HG03469 (cell line): ENCODE measurements around the gene POLR2E.

ENCODE experiments used
- ATAC-seq: cut with Tn5 transposase; IDR thresholded peaks from one replicate; pipeline ENCODE4 v1.9.1; 2021; ENCODE audit warnings: mild to moderate bottlenecking, moderate library complexity, moderate number of reproducible peaks; ENCODE audit not compliant: unreplicated experiment

POLR2E gene

DNA sequence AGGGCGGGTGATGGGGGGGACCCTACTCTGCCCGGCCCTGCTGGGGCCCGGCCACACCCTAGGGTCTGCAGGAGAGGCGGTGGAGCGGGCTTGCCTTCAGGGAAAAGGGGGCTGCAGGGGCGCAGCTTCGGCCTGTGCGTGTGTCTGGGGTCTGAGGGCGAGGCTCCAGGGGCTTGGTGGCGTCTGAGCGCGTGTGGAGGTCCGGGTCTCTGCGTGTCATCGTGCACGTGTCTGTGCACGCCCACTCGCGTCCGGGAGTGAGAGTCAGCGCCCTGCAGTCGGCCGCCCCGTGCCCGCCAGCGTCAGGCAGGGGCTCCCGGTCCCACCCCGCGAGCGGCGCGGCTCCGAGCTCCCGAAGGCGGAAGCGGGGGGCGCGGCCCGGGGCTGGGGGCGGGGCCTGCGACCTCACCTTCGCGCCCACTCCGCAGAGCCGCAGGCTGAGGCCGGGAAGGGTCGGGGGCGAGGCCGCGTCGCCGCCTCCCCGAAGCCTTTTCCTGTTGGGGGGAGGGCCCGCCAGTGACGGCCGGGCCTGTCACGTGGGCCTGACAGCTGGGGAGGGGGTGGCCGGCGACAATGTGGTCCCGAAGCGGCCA lies 28.3 kb downstream of the POLR2E start, which contains the start of gene ARHGAP45:
ARHGAP45 (plus strand) TSS at position 420 of the 593 bp plus-strand sequence. CDS start 239 bp downstream, outside the sequence.
- ATAC-seq, result no peak

DNA sequence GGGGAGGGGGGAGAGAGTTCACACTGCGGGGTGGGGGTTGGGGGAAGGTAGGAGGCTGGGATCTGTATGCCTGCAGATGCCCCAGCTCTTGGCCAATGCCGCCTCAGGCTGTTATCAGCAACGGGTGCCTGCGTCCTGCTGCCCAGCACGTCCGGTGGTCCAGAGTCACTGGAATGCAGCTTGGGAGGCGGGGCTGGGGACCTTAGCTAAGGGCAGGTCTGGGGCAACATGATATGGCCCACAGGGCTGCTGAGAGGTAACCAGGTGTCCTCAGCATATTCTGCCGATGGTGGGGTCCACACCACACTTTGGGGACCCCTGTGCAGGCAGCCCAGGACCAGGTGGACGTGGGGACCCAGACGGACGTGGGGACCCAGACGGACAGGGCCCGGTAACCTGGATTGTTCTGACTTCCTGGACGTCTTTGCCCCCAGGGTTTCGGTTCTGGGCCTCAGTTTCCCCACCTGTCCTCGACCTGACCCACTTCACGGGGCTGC lies 28.9 kb downstream of the POLR2E start:
- no peak for ATAC-seq

GRCh38 chr19:1065606-1066109 lies 29.5 kb downstream of the POLR2E start:
- ATAC-seq, result no peak

DNA sequence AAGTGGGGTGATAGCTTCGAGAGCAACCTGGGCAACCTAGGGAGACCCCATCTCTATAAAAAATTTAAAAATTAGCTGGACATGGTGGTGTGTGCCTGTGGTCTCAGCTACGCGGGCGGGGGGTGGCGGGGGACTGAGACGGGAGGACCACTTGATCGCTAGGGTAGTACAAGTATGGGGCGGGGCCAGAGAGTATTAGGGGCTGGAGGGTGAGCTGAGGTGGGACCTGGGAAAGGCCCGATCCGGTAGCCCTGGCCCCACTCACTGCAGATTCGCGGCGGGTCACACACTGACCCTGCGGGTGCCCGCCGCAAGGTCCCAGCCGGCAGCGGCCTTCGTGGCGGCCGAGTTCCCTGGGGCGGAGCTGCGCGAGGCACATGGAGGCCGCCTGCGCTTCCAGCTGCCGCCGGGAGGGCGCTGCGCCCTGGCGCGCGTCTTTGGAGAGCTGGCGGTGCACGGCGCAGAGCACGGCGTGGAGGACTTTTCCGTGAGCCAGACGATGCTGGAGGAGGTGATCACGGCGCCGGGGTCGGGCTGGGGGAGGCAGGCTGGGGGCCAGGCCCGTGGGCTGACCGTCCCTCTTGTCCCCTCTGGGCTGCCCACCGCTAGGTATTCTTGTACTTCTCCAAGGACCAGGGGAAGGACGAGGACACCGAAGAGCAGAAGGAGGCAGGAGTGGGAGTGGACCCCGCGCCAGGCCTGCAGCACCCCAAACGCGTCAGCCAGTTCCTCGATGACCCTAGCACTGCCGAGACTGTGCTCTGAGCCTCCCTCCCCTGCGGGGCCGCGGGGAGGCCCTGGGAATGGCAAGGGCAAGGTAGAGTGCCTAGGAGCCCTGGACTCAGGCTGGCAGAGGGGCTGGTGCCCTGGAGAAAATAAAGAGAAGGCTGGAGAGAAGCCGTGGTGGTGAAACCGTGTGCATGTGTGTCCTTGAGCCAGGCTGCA lies 30.2 kb downstream of the POLR2E start:
- ATAC-seq, result no peak

- no peak for ATAC-seq
Observed at GRCh38 chr19:1063909-1064660, 31.1 kb downstream of the POLR2E start.

DNA sequence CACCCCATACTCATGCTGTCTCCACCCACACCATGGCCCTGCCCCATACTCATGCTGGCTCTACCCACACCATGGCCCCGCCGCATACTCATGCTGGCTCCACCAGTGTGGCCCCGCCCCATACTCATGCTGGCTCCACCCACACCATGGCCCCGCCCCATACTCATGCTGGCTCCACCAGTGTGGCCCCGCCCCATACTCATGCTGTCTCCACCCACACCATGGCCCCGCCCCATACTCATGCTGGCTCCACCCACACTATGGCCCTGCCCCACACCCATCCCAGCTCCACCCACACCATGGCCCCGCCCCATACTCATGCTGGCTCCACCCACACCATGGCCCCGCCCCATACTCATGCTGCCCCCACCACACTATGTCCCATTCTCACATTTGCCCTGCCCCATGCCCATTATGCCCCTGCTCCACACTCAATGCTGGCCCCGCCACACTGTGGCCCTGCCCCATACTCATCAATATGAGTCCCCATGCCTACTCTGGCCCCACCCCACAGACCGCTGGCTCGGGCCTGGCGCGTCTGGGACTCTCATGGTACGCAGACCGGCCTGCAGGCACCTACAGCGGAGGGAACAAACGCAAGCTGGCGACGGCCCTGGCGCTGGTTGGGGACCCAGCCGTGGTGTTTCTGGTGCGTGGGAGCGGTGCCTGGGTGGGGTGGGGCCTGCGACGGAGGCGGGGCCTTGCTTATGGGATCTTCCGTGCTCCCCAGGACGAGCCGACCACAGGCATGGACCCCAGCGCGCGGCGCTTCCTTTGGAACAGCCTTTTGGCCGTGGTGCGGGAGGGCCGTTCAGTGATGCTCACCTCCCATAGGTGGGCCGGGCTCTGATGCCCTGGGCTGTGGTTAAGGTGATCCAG lies 31.9 kb downstream of the POLR2E start:
- no peak for ATAC-seq

DNA sequence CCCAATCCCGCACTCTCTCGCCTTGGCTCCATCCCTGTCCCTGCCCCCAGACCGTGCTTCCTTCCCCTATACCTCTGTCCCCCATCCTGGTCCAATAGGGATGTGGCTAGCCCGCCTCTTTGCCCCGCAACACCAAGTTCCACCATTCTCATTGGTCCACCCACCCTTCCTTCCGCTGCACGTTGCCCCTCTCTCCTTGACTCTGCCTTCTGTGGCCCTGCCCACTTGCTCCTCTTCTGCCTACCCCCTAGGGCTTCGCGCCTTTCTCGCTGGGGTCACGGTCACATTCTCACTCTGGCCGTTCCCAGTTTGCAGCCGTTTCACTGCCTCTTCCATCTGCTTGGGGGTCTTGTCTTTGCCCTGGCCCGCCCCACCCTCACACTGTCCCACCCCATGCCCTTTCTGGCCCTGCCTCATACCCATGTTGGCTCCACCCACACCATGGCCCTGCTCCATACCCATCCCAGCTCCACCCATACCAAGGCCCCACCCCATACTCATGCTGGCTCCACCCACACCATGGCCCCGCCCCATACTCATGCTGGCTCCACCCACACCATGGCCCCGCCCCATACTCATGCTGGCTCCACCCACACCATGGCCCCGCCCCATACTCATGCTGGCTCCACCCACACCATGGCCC lies 32.7 kb downstream of the POLR2E start:
- no peak for ATAC-seq

DNA sequence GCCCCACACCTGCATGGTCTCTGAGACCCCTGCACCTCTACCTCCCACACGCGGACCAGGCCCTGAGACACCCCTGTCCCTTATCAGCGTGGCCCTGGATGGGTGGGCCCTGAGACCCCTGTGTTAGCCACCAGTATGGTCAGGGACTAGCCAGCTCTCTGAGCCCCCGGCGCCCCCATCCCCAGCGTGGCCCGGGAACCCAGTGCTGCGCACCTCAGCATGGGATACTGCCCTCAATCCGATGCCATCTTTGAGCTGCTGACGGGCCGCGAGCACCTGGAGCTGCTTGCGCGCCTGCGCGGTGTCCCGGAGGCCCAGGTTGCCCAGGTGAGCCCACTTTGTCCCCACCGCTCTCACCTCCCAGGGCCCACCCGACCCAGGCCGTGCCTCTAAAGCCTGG lies 33.2 kb downstream of the POLR2E start:
- no peak for ATAC-seq

DNA sequence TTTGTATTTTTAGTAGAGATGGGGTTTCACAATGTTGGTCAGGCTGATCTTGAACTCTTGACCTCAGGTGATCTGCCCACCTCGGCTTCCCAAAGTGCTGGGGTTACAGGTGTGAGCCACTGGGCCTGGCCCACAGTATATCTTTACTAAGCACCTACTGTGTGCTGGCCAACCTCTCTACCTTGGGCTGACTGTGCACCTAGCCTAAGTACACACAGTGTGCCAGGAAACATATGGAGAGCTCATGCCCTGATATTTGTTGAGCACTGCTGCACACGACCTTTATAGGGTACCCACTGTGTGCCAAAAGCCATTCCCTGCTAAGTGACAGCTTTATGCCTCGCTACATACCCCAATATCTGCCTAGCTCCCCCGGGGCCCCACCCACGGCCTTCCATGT lies 34.5 kb downstream of the POLR2E start:
- no peak for ATAC-seq

DNA sequence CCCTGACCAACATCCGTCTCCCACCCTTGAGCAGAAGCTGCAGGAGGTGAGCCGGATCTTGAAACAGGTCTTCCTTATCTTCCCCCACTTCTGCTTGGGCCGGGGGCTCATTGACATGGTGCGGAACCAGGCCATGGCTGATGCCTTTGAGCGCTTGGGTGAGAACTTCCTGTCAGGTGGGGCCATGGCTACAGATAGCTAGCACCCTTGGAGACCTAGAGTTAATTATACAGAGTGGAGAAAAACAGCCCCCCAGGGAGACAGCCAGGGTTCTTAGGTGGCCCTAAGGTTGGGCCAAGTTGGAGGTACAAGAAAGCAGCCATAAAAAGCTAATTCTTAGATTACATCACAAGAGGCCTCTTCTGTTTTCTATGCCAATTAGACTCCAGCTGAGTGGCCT lies 37.1 kb downstream of the POLR2E start:
- ATAC-seq, result no peak

- ATAC-seq, result no peak
Observed at GRCh38 chr19:1057176-1057855, 37.9 kb downstream of the POLR2E start.

- ATAC-seq, result no peak
Observed at GRCh38 chr19:1055886-1056620, 39.1 kb downstream of the POLR2E start.

GRCh38 chr19:1055028-1055425 lies 40.1 kb downstream of the POLR2E start:
- no peak for ATAC-seq

DNA sequence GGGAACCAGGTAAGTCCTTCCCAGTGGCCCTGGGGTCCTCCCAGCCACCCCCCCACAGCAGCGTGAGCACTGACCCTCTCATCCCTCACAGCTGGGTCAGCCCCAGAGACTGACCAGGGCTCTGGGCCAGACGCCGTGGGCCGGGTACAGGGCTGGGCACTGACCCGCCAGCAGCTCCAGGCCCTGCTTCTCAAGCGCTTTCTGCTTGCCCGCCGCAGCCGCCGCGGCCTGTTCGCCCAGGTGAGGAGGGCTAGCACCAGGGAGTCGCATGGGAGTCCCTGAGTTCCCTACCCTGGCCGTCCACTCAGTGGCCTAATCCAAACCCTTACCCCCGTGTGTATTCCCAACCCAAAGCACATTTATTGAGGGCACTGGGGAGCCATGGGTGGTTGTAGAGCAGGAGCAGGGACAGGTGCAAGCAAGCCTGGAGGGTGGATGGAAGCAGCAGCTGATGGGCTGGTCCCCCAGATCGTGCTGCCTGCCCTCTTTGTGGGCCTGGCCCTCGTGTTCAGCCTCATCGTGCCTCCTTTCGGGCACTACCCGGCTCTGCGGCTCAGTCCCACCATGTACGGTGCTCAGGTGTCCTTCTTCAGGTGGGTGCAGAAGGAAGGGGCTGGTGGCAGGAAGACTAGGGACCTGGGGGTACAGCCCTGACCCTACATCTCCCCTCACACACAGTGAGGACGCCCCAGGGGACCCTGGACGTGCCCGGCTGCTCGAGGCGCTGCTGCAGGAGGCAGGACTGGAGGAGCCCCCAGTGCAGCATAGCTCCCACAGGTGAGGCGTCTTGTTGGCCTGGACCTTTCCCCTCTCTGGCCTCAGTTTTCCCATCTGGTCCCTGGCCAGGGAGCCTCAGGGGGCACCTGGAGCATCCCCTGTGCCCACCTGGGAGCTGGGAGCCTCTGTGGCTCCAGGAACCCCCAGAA lies 40.8 kb downstream of the POLR2E start:
- ATAC-seq, result no peak

DNA sequence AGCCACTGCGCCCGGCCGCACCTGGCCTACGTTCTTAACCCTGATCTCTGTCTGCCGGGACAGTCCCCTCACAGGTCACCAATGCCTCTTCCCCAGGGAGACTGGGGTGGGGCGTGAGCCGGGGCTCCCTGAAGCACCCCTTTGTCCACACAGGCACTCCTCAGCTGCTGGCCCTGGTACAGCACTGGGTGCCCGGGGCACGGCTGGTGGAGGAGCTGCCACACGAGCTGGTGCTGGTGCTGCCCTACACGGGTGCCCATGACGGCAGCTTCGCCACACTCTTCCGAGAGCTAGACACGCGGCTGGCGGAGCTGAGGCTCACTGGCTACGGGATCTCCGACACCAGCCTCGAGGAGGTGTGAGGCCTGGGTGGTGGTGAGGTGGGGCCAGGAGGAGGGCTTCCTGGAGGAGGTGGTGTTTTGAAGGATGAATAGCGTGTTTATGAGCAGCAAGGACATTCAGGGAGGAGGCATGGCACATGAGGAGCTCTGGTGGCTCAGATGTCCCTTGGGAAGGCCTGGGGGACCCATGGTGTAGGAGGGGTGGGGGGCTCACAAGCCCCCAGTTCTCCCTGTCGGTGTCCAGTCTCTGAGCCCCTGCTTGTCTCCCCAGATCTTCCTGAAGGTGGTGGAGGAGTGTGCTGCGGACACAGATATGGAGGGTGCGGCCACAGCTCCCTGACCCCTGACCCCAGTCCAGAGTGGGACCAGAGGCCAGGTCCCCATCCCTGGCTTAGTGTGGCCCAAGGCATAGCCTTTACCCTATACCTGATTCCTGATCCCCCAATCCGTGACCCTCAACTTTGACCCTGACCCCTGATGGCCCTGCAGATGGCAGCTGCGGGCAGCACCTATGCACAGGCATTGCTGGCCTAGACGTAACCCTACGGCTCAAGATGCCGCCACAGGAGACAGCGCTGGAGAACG lies 41.7 kb downstream of the POLR2E start:
- no peak for ATAC-seq

GRCh38 chr19:1052349-1052975 lies 42.7 kb downstream of the POLR2E start:
- ATAC-seq, result no peak
